Measurements from ENCODE around the gene SUSD3.

Gene SUSD3

DNA sequence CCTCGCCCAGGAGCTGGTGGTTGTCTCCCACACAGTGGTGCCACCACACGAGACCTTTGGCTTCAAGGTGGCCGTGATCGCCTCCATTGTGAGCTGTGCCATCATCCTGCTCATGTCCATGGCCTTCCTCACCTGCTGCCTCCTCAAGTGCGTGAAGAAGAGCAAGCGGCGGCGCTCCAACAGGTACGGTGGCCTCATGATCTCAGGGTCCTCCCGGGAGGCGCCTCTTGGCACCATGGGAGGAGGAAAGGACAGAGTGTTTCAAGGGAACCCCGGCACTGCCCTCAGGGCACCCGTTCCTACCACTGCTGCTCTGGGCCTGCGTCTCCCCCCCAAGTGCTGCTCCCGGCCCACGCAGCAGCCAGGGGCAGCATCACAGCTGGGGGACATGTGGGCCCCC lies 19.3 kb downstream of the SUSD3 start:
- no peak for DNase-seq

DNA sequence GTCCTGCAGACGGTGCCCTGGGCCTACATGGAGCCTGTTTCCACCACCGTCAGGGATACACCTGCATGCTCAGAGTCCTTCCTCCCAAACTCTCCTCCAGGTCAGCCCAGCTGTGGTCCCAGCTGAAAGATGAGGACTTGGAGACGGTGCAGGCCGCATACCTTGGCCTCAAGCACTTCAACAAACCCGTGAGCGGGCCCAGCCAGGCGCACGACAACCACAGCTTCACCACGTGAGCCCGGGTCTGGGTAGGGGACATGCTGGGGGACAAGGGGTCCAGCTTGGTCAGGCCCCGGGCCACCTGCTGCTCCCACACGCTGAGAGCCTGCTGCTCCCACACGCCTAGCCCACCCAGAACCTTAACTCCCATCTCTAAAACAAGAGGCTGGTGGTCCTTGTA lies 20.9 kb downstream of the SUSD3 start:
- DNase-seq, result no peak

DNA sequence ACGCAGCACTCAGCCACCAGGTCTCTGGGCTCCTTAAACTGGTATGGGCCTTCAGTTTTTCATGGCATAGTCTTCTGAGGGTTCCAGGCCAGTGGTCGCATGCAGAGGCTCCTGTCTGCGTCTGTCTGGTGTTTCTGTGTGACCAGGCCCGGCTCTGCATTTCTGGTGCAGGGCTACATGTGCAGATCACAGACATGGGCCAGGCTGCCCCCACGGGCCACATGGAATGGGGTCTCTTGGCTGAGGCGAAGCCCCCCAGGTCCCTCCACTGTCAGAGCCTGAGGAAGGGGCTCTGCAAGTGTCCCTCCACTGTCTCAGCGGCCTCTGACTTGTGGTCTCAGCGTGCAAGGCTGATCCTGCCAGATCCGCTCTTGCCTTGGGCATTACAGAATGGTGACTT lies 21.9 kb downstream of the SUSD3 start:
- DNase-seq, result no peak

DNA sequence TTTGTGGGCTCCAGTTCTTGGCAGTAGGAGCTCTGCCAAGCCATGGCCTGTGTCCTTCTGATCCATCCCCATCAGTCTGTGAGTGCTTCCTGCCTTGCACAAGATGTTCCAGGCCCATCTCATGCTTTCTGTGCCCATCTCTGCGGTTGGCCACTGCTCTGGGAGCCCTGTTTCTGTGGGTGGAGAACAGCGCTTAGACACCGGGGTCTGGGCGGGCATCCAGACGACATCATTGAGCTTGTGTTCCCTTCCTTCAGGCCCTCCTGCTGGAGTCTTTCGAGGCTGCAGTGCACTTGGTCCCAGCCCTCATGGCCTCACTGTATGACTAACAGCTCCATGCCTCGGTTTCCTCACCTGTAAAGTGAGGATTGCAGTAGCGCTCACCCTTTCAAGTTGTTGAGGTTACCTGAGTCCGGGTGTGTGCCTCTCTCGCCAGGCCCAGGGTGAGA lies 22.6 kb downstream of the SUSD3 start:
- DNase-seq, result no peak

DNA sequence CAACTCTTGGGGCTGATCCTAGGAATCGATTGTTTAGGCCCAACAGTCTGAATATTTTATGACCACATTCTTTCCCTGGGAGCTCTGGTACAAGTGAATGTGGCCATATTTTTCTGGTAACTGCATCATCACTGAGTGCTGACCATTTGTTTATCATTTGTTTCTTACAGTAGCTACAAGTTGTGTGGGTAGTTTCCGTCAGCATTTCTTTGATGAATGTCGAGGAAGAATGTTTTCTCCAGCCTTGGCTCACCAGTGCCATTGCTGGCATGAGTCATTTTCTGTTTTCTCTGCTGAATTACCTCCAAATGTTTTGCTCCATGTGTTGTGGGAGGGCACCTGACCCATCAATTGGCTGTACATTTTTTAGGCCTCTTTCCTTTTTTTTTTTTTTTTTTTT lies 23.4 kb downstream of the SUSD3 start:
- no peak for DNase-seq

DNA sequence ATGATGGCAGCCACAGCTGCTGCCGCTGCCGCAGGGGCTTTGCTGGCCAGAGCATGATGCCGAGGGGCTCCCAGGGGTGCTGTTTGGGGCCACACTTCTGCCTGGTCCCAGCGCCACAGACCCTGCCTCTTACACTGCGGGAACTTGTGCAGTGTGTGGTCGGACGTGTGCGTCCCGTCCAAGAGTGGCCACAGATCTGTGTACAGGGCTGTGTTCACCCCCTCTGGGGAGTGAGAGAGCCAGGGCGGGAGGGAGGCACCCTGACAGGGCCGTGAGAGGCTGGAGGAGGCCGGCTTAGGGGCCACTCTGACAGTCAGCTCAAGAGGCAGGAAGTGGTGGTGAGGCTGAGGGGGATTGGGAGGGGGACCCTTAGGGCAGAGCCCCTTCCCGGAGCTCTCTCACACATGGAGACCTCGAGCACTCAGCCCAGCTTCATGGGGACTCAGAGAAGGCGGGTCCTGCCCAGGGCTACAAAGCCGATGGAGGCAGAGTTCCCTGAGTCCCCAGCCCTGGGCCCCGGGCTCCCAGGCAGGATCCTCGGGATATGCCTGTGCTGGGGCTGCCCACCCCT lies 24.4 kb downstream of the SUSD3 start:
- DNase-seq, result peak; percentile 33

DNA sequence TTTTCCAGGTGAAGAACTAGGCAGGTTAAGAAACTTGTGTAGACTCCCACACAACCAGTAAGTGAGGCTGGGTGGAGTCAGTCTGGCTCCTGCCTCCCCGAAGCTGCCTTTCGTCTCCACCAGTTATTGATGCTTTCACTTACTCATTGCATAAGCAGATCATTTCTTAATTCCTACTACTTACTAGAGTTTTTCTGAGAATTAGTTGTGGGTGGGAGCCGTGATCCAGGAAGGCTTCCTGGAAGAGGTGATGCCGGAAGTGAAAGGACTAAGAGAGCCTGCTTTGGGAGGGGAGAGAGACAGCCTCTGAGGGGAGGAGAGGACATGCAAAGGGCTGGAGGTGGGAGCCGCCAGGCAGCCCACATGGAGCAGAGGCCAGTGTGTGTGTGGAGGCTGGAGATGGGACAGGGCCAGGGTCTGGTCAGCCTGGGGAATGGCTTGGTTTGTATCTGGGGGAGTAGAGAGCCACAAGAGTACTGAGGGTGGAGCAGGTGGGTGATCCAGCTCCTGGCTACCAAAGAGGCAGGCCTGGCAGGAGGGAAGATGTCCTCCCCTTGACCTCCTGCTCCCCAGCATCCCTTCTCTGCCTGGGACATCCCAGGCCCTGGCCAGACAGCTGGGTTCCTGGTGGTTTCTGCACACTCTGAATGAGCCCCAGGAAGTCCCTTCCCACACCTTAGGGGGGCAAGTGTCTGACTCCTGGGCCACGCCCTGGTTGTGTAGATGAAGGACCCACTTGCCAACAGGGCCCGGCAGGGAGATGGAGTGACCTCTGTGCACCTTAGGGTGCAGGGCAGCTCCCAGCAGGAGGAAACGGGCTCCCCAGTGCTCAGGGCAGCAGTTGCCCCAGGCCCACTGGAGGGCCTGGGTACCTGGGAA lies 25.3 kb downstream of the SUSD3 start:
- peak; percentile 41 for DNase-seq

DNA sequence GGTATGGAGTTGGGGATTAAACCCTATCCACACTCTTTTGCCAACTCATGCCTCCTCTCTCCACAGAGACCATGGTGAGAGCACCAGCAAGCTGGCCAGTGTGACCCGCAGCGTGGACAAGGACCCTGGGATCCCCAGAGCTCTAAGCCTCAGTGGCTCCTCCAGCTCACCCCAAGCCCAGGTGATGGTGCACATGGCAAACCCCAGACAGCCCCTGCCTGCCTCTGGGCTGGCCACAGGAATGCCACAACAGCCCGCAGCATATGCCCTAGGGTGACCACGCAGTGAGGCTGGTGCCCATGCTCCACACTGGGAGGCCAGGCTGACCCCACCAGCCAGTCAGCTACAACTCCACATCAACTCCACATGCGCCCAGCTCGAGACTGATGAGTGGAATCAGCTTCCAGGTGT lies 26.0 kb downstream of the SUSD3 start:
- no peak for DNase-seq

DNA sequence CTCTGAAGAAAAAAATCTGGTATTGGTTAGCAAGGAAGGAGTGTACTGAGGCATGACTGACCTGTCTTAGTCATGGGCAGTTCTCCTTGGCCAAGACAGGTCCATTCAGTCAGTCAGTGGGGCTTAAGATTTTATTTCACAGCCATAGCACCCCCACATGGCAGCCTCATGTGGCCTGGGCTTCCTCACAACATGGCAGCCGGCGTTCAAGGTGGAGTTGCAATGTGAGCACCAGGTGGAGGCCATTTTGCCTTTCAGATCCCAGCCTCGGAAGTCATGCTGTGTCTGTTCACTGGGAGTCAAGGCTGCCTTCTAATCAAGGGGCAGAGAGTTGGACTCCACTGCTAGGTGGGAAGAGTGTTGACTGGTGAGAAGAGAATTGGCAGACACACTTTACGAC lies 27.2 kb downstream of the SUSD3 start:
- DNase-seq, result no peak

DNA sequence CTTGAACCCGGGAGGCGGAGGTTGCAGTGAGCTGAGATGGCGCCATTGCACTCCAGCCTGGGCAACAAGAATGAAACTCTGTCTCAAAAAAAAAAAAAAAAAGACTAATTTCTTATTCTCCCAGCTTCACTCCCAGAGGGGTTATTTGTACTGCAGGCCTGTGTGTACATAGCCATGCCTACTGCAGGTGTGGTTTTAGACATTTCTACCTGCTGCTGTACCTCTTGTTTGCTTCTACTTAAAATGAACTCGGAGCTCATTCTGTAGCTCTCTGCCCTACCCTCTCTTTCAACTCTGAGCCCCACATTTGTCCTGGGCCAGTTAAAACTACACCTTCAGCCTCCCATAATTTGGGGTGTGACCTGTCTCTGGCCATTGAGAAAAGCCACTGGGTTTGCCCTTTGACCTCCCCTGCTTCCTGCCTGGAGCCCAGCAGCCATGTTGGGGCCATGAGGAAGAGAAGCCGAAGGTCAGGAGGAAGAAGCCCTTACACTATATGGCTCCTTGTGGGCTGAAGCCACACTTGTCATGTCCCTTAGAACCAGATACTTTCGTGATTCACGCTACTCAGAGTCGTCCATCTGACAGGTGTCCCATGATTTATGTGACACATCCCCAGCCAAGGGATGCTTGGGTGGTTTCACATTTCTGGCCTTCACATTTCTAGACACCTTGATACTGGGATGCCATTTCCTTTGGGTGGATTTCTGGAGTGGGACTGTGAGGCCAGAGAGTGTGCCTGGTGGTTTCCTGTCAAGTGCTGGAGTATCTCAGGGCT lies 28.1 kb downstream of the SUSD3 start:
- no peak for DNase-seq

DNA sequence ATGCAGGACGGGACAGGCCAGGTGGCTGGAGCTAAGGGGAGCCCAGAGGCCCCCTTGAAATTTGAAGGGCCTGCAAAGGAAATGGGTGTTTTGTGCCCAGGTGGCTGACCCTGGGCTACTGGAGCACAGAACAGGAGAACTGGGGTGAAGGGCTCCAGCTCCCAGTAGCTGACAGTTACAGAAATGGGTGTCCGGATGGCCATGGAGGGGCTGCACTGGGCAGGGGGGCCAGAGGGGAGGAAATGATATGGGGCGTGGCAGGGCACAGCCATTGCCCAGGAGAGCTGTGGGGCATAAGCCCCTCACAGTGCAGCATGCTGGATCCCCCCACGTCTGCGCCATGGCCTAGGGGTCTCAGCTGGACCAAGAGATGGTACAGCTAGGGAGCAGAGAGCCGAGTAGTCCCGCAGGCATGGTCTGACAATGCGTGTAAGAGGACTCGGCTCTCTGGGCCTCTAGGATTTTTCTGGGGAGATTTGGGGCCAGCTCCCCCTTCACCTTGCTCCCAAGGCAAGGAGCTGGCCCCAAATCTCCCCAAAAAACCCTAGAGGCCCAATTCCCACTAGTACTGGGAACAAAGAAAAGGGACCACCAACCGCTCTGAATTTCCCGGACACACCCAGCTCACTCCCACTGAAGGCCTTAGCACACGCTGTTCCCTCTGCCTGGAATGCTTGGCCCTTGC lies 29.6 kb downstream of the SUSD3 start:
- DNase-seq, result no peak

DNA sequence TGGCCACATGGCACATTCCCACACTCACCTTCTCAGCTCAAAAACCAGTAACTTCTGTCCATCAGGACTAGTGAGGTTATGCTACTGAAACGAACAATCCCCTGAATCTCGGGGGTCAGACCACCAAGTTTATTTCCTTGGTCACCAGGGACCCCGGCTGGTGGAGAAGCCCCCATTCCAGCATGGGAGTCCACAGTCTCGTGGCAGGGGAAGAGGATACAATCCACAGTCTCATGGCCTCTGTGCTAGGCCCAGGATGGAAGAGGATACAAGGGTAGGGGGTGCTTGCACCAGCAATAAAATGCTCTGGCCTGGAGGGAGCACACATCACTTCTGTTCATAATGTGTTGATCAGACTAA lies 30.1 kb downstream of the SUSD3 start:
- DNase-seq, result no peak

DNA sequence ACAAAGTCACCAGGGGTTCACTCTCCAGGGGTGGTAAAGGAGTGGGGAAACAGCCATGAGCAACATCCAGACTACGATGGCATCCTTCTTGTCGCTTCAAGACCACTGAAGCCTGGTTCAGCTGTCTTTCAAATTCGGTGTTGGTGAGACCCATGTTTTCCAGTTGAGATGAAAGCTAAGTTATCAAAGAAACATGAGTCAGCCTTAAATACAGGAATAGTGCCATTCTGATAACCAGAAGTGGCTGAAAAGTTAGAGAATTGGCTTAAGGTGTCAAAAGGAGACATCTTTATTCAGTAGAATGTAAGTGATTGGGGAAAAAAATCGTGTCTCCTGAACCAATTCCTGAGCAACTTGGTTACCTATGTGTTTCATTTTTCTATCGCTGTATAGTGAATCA lies 30.5 kb downstream of the SUSD3 start:
- DNase-seq, result no peak

DNA sequence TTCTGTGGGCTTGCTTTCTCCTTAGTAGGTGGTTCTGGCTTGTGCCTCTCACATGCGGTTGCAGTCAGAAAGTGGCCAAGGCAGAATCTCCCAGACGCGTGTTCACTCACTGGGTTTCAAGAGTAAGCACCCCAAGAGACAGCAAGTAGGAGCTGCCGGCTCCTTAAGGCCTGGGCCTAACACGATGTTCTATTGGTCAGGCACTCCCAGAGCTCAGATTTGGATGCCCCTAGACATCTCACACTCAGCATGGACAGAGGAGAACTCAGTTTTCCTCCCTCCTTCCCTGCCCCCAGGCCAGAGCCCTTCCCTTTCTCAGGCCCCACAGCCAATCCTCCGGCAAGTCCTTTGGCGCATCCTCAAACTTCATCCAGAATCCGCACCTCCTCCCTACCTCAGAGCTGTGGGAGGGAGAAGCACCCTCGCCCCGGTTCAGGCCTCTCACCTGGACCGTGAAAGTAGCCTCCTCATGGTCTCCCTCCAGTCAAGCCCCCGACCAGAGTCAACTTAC lies 31.0 kb downstream of the SUSD3 start:
- DNase-seq, result no peak

DNA sequence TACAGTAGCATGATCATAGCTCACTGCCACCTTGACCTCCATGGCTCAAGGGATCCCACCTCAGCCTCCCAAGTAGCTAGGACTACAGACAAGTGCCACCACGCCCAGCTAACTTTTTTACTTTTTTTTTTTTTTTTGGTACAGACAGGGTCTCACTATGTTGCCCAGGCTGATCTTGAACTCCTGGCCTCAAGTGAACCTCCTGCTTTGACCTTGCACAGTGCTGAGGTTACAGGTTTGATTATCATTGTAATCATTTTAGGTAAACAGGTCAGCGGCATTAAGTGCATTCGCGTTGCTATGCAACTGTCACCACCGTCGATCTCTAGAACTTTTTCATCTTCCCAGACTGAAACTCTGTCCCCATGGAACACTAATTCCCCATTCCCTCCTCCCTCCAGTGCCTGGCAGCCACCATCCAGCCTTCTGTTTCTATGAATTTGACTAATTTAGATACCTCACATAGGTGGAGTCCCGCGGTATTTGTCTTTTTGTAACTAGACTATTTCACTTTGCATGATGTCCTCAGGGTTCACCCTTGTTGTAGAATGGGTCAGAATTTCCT lies 31.7 kb downstream of the SUSD3 start:
- no peak for DNase-seq

DNA sequence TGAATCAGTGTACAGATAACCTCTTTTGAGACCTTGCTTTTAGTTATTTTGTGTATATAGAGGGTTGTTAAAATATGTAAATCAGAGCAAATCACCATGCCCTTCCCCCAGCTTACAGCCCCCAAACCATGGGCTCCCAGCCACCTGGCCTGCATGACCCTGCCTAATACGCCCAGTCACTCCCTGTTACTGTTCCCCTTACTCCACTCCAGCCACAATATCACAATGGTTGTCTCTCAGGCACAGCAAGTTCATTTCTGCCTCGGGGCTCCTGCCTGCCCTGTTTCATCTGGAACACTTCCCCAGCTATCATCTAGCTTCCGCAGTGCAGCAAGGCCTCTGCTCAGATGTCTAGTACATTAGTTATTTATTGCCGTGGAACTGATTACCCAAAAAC lies 32.6 kb downstream of the SUSD3 start:
- no peak for DNase-seq

DNA sequence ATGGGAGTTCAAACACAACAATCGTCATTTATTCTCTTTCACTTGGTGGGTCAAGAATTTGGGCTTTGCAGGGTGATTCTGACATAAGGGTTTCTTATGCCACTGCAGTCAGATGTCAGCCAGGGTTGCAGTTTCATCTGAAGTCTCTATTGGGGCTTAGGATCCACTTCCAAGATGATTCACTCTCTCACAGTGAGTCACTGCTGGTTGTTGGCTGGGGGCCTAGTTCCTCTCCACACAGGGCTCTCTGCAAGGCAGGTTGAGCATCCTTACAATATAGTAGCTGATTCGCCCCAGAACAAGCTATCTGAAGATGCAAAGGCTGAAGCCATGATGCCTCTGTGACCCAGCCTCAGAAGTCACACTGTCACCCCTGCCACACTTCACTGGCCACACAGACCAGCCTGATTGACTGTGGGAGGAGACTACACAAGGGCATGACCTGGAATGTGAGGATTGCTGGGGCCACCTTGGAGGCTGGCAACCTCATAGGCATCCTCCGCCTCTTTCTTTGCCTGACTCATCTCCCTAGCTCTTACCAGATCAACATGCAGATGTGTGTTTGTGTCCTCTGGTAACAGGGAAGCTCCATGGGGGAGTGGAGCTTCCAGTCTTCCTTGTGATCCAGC lies 33.1 kb downstream of the SUSD3 start:
- DNase-seq, result peak; percentile 69

DNA sequence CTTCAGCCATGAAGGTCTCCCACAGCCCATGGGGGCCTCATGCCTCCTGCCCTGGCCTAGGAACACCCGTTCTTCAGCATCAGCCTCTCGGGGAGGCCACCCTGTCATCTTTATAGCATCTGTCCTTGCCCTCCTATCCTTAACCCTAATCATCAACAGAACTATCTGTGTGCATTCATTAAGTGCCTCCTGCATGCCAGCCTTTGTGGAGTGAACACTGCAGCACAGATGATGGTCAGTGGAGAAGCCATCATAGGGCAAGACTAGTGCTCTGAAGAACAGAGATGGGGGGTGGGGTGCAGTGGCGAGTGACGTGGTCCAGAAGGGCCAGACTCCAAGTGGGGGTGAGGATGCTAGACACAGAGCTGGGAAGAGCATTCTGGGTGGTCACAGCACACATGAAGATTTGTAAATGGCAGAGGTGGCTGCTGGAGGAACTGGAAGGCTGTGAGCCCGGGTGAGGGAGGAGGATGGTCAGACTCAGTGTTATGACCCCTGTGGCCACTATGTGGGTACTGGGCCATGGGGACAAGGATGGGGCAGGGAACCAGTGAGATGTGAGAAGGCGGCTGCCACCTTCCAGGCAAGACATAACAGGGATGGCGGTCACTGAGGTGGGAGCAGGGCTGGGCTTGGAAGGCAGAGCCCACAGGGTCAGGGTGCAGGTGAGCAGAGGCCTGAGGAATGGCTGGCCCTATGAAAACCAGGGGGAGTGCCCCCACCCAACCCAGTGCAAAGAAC lies 33.9 kb downstream of the SUSD3 start:
- no peak for DNase-seq

DNA sequence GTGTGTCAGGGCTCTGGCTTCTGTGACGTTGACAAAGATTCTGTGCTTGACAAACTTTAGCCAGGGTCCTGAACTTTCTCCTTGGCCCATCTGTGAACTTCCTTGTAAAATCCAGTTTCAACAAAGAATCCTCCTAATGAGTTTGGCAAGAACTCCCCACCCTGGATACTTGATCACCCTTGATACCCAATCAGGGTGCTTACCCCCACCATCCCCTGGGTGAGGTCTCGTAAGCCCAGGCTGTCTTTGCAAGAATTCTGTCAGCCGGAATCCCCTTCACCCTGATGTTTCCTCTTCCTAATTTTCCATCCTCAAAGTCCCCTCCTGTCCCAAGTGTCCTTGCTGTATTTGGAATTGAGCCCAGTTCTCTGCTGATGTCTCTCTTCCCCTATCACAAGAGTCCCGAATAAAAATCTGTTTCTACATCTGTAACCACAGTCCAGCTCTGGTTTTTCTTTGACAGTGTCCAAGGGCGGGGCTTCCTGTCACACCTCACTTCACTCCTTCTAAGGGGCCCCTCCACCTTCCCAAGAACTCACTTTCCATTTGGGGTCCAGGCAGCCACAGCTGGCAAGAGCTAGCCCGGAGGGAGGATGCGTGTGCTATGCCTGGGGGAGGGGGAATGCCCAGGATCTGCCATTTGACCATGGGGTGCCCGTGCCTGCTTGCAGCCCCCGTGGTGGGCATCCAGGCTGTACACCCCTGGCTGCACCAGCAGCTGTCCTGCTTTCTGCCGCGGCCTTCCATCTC lies 34.8 kb downstream of the SUSD3 start:
- no peak for DNase-seq

DNA sequence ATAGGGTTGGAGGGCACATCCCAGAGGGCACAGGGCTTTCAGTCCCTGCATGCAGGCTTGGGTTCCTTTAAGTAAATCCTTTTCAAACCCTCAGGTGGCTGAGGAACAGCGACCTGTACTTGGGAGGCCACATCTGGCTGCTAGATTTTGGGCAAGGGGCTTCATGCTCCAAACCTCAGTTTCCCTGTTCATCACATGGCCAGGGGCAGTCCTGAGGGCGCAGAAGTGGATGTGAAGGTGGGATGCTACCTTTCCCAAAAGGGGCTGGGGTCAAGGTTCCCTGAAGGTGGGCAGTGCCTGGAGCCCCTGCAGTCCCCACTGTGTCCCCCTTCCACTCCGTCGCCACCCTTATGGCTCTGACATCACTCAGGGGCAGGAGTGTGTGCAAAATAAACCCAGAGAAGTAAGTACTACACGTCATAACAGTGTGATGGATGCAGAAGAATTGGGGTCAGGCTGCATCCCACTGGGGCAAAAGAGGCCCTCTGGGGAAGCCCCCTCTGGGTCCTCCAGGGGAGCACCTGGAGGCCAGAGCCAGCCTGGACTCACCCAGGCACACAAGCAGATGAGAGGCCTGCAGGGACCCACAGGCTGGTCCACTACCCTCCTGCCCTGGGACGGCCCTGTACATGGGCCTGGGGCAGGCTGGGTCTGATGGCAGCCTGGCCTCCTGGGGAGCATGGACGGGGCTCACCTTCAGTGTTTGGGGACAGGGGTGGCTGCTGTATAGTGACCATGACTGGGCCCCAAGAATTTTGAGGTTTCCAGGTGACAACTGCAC lies 35.6 kb downstream of the SUSD3 start:
- DNase-seq, result no peak

Measured in CD4-positive, alpha-beta T cell treated with Interleukin-17A for 4 hours (primary cell).